RKO (cell line): Measurements from ENCODE around the gene MAPK14.

ENCODE experiments used
- DNase-seq: peaks from one replicate; pipeline ENCODE4 v3.0.0-alpha.2; 2016; ENCODE audit warnings: low spot score

MAPK14 gene

GRCh38 chr6:36138667-36139066 is 111.1 kb downstream of the MAPK14 start:
- no peak for DNase-seq

GRCh38 chr6:36139431-36139830 is 111.8 kb downstream of the MAPK14 start:
- no peak for DNase-seq

- DNase-seq: no peak
These were observed 112.5 kb downstream of the MAPK14 start for GRCh38 chr6:36139991-36140710.

DNA sequence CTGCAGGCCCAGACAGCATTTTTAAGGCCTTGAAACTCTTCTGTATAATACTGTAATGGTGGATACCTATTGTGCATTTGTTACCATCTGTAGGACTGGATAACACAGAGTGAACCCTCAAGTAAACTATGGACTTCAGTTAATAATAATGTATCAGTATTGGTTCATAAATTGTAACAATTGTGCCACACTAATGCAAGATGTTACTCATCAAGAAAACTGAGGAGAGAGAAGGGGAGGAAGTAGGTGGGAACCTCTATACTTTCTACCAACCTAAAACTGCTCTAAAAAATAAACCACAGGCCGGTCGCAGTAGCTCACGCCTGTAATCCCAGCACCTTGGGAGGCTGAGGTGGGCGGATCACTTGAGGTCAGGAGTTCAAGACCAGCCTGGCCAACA is 113.5 kb downstream of the MAPK14 start:
- no peak for DNase-seq

DNA sequence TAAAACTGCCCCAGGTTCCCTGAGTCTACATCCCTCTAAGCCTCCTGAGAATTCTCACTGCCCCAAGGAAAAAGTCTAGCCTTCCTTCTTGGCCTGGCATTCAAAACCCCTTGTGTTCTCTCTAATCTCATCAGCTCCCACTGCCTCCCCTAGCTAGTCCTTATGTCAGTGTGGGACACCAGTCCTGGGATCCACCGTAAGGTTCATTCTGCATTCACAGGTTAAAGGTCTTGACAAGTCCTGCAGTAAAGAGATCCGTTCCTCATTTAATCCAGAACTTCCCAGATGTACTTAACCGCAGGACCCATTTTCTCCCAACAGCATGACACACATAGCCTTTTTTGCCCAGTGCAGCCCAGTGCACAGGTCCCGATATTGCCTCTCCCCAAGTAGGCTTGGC is 114.4 kb downstream of the MAPK14 start:
- no peak for DNase-seq

- DNase-seq: no peak
These were observed 115.6 kb downstream of the MAPK14 start for GRCh38 chr6:36142971-36143838.

DNA sequence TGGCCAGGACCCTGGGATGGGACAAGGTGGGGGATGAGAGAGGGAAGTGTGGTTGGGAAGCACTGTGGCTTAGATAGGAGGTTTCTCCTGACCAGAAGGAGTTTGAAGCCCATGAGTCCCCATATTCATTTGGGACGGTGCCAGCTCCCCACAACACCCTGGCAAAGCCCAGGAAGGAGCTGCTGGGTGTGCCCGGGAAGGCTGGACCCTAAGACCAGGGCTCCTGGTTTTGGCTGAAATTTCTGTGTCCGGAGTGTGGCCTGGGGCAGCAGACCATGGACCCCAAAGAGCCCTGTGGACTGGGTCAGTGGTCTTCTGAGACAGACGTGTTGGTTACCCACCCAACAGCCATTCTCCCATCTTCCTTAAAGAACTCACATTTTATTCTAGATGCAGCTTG is 117.9 kb downstream of the MAPK14 start:
- DNase-seq: no peak

DNA sequence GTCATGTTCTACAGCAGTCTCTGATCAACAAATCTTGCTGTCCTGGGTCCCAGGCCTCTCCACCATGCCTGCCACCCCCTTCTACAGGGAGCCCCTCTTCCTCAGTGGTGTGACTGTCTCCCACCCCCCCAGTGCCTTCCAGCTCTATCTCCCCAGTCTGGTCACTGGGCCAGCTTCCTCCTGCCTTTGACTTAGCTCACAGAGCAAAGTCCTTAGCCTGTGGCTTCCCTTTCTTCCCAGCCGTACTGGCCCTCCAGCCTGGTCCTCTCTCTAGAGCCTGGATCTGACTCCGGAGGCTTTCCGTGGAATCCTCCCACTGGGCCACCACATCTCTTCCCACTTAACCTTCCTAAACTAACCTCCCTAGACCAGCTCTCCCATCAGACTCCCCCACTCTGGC is 119.7 kb downstream of the MAPK14 start:
- DNase-seq: no peak

- DNase-seq: no peak
These were observed 121.9 kb downstream of the MAPK14 start for GRCh38 chr6:36149476-36149875.

DNA sequence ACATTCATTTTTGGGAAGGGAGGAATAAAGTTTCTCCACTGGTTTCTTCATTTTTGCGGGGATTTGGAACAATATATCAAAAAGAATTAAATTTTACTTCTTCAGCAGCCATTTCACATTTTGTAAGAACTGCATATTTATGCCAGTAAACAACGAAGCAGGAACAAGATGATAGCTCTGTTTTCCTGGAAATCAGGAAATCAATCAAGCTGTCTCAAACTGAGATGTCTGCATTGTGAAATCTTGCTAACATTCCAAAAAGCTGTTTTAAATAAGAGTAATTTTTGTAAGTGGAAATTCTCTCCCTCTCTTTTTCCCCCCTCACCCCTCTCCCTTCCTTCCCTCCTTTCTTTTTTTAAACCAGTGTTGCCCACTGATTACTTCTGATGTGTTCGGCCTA is 122.7 kb downstream of the MAPK14 start:
- no peak for DNase-seq

GRCh38 chr6:36154286-36154685 is 126.7 kb downstream of the MAPK14 start:
- DNase-seq: no peak

GRCh38 chr6:36155662-36156061 is 128.1 kb downstream of the MAPK14 start:
- no peak for DNase-seq

GRCh38 chr6:36160147-36160760 is 132.6 kb downstream of the MAPK14 start:
- DNase-seq: no peak
